ENCODE data around the gene RAPGEF2.
A peak's percentile ranks its signal among the peaks of the same experiment; 100 is the strongest.

Gene RAPGEF2

DNA sequence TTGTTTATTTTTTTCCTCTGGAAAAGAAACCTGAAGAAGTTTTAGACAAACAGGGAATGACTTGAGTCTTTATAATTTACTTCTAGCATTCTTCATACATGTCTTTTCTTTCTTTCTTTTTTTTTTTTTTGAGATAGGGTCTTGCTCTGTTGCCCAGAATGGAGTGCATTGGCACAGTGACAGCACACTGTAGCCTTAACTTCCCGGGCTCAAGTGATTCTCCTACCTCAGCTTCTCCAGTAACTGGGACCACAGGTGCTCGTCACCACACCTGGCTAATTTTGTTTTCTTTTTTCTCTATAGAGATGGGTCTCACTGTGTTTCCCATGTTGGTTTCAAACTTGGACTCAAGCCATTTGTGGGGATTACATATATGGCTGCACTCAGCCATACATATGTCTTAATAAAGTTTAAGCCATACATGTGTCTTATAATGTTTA lies 71.8 kb downstream of the RAPGEF2 start:
- Histone ChIP-seq H3K27ac (no peak overlapping the region), H3K27me3 (ENCODE audit: insufficient read depth, low read depth, severe bottlenecking) (no peaks in the 10 kb centered on the region), H3K4me3 (ENCODE audit: low read depth, low read length) (no peak overlapping the region), H3K36me3 (no peaks in the 10 kb centered on the region), H3K9me3 (ENCODE audit: severe bottlenecking) (no peaks in the 10 kb centered on the region)
- DNase-seq: no peak
- TF ChIP-seq, protein P1, sequence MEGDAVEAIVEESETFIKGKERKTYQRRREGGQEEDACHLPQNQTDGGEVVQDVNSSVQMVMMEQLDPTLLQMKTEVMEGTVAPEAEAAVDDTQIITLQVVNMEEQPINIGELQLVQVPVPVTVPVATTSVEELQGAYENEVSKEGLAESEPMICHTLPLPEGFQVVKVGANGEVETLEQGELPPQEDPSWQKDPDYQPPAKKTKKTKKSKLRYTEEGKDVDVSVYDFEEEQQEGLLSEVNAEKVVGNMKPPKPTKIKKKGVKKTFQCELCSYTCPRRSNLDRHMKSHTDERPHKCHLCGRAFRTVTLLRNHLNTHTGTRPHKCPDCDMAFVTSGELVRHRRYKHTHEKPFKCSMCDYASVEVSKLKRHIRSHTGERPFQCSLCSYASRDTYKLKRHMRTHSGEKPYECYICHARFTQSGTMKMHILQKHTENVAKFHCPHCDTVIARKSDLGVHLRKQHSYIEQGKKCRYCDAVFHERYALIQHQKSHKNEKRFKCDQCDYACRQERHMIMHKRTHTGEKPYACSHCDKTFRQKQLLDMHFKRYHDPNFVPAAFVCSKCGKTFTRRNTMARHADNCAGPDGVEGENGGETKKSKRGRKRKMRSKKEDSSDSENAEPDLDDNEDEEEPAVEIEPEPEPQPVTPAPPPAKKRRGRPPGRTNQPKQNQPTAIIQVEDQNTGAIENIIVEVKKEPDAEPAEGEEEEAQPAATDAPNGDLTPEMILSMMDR (IDR thresholded peaks at IDR 0.05; ENCODE audit: low read depth, low read length): no peak

DNA sequence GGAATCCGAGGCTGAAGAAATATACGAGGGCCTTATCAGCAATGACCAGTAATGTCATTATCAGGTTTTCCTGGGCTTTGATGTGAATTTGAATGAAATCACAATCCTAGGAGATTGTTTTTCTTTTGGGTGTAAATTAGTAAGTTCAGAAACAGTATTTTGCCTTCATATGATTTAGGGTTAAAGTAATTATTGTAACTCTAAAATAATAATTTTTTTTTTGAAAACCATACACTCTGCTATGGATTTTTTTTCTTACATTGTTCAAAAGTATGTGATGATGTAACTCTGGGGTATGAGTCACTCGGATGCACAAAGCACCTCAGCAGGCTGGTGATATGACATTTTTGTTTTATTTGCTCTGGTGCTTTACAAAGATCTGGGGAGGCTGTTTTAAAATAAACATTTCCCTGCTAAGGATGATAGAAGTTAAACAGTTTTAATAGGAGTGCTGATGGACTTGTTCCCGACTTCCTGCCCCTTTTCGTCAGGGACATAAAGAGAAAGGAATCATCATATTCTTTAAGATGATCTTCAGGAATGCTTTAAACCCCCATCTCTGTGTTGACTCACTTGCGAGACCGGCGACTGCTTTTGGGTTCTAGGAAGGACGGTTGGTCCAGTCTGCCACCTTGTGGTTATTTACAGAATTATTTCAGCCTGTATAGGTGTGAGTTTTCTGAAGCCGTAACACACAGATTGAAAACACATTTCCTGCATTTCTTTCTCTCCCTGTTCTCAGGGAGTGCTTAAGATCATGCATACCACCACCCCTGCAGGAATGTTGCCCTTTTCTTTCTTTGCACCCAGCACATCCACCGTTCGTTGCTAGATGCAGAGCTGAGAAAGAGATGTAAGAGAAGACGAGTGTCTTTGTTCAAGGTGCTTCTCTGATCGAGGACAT lies 72.5 kb downstream of the RAPGEF2 start:
- Histone ChIP-seq H3K4me3 (ENCODE audit: low read depth, low read length) (no peak overlapping the region), H3K27me3 (ENCODE audit: insufficient read depth, low read depth, severe bottlenecking) (no peaks in the 10 kb centered on the region), H3K9me3 (ENCODE audit: severe bottlenecking) (no peaks in the 10 kb centered on the region), H3K27ac (no peak overlapping the region), H3K36me3 (no peaks in the 10 kb centered on the region)
- TF ChIP-seq, protein P1 (IDR thresholded peaks at IDR 0.05; ENCODE audit: low read depth, low read length): peak; percentile 73
- peak; percentile 68 for DNase-seq

DNA sequence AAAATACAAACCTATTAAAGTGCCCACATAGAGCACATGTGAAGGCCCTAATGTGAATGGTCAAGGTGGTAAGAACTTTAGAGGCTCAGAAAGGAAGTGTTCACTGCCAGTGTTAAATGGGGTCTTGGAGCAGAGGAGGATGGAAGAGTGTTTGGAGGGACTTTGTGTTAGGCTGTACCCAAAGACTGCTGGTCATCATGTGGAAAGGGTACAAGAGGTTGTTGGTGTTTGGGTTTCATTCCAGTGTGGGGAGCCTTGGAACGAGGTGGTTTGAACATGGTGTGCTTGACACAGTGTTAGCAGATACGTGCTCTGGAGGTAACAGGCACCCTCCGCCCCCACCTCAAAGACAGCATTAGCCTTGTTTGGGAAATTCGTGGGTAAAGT lies 73.1 kb downstream of the RAPGEF2 start:
- no peaks in the 10 kb centered on the region for H3K9me3 ChIP-seq (ENCODE audit: severe bottlenecking)
- H3K27ac ChIP-seq: no peak overlapping the region
- H3K36me3 ChIP-seq: no peaks in the 10 kb centered on the region
- H3K4me3 ChIP-seq (ENCODE audit: low read depth, low read length): no peak overlapping the region
- H3K27me3 ChIP-seq (ENCODE audit: insufficient read depth, low read depth, severe bottlenecking): no peaks in the 10 kb centered on the region
- DNase-seq: no peak
- TF ChIP-seq, protein P1 (IDR thresholded peaks at IDR 0.05; ENCODE audit: low read depth, low read length): no peak

DNA sequence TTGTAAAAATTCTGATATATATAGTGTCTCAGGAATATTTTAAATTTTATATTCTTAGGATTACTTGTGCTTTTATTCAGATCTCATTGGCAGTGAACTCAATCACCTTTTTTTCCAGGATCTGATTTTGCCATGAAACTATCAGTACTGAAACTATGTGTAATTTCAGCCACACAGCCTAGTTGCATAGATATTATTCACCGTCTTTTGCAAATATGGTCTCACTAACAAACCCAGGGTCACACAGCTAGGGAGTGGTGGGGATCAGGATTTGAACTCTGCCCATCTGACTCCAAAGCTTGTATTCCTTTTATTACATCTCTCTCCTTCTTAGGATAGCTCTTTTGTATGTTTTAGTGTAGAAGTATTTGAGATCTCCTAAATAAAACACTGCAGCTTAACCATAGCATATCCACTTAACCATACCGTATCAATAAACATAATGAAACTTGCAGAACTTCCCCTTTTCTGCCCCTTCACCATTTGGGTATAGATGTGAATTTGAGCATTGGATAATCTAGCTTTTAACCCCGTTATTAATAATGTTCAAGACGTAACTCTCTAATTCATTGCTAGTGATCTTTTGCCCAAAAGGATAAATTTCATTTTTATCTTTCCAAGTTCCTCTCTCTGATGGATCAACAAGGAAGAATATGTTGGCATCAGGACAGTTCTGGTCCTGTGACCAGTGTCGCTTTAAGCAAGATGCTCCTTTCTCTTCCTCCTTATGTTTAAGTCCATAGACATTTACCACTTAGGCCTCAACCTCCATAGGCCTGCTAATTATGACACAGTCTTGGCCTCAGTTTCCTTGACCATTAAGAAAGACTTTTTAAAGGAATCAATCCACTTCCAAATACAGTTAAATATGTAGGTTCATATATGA lies 74.6 kb downstream of the RAPGEF2 start:
- Histone ChIP-seq H3K4me3 (ENCODE audit: low read depth, low read length) (no peak overlapping the region), H3K36me3 (no peaks in the 10 kb centered on the region), H3K9me3 (ENCODE audit: severe bottlenecking) (no peaks in the 10 kb centered on the region), H3K27ac (no peak overlapping the region), H3K27me3 (ENCODE audit: insufficient read depth, low read depth, severe bottlenecking) (no peaks in the 10 kb centered on the region)
- TF ChIP-seq, protein P1 (IDR thresholded peaks at IDR 0.05; ENCODE audit: low read depth, low read length): no peak
- DNase-seq: no peak

DNA sequence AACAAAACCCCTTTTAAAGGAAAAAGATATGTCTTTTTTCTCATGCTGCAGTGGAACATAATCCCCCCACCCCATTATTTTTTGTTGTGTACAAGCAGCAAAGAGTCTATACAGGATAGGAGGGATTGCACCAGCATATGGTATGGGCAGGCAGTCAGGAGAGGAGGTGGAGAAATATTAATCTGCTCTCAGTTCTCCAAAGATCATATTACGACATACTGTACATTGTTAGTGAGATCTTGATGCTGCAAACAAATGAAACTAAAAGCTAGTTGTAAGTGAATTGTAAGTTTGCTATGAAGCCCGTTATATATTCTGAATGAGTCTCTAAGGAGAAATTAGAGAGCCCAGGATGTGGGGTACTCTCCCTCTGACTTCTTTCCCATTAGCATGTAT lies 75.3 kb downstream of the RAPGEF2 start:
- Histone ChIP-seq H3K4me3 (ENCODE audit: low read depth, low read length) (no peak overlapping the region), H3K27ac (no peak overlapping the region), H3K36me3 (no peaks in the 10 kb centered on the region)

More for the DNA sequence above, 75.3 kb downstream of the RAPGEF2 start:
- Histone ChIP-seq H3K27me3 (ENCODE audit: insufficient read depth, low read depth, severe bottlenecking) (no peaks in the 10 kb centered on the region), H3K9me3 (ENCODE audit: severe bottlenecking) (no peaks in the 10 kb centered on the region)
- TF ChIP-seq, protein P1 (IDR thresholded peaks at IDR 0.05; ENCODE audit: low read depth, low read length): no peak
- DNase-seq: no peak

Data from WERI-Rb-1 (cell line).